HG03066 (cell line): ENCODE measurements around the gene SUOX.
A peak's percentile ranks its signal among the peaks of the same experiment; 100 is the strongest.
"Not testable (repeated sequence)": the region's sequence is repeated elsewhere in the genome, so short reads cannot be mapped to it uniquely, and the experiment has no call there.

Experiments used
- ATAC-seq: cut with Tn5 transposase; IDR thresholded peaks from one replicate; pipeline ENCODE4 v1.9.1; 2021; ENCODE audit warnings: low read depth; ENCODE audit not compliant: unreplicated experiment

SUOX gene

DNA sequence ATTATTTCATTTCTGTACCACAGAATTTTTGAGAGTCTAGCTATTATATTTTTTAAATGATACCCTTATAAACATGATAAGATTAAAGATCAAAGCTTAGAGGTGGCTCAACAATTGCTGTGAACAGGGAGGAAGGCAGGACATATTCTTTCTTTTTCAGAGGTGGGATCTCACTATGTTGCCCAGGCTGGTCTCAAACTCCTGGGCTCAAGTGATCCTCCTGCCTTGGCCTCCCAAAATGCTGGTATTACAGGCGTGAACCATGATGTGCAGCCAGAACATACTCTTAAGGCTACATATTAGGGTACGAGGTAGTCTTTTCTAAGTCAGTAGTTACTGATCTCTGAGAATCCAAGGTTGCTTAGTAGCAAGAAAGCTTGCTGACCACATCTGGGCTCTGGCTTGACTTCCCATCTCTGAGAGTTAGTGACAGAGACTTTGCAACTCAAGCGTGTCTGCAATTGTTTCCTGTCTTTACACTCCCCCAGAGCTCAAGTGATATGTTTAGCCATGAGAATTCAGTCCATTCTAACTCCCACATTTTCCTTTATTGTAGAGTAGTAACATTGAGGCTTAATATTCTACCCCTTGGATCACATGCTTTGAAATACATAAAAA is 14.6 kb upstream of the SUOX start:
- ATAC-seq = peak; percentile 97

DNA sequence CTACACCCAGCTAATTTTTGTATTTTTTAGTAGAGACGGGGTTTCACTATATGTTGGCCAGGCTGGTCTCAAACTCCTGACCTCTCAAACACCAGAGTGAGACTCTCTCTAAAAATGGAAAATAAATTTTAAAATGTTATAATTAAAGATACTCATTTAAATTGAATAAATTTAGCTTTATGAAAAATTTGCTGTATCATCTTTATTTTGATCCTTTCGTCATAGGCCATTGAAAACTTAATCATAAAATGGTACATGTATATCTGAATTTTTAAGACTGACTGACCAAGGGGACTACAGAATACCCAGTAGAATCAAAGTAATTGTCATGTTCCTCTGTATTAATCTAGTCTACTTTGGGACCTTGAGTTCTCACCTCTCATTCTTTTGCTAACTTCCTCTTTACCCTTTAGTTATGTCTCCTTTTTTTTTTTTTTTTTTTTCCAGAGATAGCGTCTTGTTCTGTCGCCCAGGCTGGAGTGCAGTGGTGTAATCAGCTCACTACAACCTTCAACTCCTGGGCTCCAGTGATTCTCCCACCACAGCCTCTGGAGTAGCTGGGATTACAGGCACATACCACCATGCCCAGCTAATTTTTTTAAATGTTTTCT is 13.7 kb upstream of the SUOX start:
- ATAC-seq = no peak

DNA sequence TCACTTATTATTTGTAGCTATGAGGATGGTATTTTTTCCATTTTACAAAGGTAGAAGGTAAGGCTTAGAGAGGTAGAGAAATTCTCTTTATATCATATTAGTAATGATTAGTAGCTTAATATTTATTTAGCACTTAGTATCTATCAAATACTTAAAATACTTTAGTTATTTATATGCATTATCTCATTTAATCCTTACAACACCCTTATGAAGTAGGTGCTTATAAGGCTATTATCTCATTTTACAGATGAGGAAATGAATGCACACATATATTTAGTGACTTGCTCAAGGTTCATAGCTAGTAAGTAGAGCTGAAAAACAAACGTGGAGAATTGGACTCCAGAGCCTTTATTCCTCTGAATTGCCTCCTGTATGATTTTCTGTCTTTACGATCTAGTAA is 12.2 kb upstream of the SUOX start:
- ATAC-seq = no peak

DNA sequence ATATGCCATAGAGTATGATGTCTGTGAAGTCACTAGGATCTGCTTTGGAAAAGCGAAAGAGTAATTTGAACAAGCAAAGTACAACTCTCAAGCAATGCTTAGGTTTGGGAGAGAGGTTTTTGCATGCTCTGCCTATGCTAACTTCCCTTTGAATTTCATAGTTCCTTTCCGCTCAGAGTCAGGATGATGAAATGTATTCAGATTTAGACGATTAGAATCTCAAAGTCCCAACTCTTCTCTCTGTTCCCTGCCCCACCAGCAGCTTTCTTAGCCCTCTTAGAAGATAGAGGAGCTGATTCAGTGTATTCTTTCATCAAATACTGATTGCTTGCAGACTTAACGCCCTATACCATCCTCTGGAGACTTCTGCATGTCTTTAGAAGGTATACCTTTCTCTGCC is 11.7 kb upstream of the SUOX start:
- ATAC-seq = no peak

DNA sequence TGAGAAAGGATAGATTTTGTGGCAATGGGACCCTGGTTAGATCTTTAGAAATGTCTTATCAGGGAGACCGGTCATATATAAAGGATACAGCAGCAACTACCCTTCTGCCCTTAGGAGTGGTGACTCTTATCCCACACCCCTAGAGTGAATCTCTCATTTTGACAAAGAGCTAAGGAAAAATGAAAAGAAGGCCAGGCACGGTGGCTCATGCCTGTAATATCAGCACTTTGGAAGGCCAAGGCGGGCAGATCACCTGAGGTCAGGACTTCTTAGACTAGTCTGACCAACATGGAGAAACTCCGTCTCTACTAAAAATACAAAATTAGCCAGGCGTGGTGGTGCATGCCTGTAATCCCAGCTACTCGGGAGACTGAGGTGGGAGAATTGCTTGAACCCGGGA is 11.1 kb upstream of the SUOX start:
- not testable (repeated sequence) for ATAC-seq

DNA sequence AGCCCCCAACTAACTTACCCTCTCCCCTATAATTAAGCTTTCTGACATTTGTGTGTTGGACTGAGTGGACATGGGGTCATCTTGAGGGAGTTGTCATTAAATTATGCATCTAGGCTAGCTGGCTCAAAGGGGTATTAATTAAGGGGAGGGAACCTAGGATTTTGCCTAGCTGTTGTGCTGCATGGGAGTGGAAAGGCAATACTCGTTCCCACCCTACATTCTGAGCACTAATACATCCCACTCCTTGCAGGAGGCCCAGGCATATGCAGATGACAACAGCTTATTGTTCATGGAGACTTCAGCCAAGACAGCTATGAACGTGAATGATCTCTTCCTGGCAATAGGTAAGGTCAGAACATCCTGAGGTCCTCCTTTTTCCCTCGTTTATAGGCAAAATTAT is 6.0 kb upstream of the SUOX start:
- ATAC-seq = no peak

DNA sequence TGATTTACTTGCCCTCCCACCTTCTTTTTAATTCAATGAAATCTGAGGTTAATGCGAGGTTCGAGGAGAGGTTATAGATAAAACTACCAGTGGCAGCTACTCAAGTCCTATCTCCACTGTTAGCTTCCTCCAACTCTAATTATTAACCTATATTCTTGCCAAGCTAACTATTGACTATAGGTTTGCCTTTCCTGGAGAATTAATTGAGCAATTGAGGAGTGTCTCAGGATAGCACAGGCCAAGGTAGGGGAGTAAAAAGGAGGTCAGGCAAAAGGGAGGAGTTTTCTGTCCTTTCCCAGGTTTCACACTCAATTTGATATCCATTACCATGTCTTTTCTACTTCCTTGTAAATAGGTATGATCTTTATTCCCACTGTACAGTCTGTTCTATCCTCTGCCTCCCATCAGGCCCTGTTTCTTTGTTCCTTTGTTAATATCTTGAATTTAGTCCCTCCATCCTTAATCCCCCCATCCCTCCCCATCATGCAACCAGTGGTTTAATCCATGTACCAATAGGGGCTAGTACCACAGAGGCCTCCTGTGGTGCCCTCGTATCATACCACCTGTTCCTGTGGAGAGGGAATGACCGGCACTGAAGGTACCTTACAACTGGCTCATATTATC is 3.7 kb upstream of the SUOX start:
- no peak for ATAC-seq

DNA sequence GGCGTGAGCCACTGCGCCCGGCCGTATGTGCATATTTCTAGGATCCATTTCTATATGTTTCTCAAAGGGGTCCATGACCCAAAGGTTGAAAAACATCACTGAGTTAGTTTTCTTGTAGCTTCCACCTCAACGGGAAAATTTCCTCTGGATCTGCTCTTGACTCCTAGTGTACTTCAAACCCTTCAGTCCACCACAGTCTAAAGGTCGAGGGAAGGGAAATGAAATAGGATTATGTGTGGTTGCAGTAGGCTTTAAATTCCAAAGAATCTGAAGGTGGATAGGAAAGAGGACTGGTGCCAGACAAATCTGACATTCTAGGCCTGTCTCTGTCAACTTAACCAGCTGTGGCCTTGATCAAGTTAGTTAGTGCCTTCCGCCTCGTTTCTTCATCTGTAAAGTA is 1.7 kb upstream of the SUOX start:
- no peak for ATAC-seq

DNA sequence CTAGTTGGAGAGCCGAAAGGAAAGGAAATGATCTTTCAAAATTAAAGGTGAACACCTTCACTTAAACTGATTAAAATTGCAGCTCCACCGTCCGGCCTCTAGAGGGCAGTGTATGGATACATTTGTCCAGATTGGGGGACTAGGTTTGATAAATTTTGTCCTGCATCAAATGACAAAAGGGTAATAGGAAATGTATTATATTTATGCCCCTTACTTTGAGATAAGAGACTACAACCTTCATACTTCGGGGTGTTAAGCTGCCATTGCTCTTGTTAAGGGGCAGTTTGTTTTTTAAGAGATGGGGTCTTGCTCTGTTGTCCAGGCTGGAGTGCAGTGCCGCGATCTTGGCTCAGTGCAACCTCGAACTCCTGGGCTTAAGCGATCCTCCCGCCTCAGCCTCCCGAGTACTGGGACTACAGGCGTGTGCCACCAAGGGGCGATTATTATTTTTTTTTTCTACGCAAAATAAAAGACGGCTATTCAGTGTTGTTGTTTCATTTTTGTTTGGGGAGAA is 818 bp upstream of the SUOX start:
- ATAC-seq = no peak

DNA sequence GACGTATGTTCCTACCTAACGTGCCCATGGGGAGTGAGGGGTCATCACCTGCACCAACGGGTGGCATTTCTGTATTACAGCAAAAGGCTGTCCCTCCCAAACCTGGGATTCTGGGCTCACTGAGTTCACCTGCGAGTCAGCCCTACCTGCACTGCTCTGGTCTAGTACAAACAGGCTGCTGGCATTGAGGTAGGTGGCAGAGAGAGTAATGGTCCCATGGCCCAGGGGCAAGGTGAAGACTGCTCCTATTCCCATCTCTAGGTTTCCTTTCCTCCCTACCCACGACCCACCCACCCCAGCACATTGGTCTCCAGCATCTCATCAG is 421 bp downstream of the SUOX start:
- ATAC-seq = no peak

DNA sequence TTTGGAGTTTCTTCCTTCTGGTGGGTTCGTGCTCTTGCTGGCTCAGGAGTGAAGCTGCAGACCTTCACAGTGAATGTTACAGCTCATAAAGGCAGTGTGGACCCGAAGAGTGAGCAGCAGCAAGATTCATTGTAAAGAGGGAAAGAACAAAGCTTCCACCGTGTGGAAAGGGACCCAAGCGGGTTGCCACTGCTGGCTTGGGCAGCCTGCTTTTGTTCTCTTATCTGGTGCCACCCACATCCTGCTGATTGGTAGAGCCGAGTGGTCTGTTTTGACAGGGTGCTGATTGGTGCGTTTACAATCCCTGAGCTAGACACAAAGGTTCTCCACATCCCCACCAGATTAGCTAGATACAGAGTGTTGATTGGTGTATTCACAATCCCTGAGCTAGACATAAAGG is 2.4 kb downstream of the SUOX start:
- not testable (repeated sequence) for ATAC-seq

DNA sequence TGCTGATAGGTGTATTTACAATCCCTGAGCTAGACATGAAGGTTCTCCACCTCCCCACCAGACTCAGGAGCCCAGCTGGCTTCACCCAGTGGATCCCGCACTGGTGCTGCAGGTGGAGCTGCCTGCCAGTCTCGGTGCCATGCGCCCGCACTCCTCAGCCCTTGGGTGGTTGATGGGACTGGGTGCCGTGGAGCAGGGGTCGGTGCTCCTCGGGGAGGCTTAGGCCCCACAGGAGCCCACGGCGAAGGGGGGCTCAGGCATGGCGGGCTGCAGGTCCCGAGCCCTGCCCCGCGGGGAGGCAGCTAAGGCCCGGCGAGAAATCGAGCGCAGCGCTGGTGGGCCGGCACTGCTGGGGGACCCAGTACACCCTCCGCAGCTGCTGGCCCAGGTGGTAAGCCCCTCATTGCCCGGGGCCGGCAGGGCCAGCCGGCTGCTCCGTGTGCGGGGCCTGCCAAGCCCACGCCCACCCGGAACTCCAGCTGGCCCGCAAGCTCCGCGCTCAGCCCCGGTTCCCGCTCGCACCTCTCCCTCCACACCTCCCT is 3.0 kb downstream of the SUOX start:
- ATAC-seq = not testable (repeated sequence)

DNA sequence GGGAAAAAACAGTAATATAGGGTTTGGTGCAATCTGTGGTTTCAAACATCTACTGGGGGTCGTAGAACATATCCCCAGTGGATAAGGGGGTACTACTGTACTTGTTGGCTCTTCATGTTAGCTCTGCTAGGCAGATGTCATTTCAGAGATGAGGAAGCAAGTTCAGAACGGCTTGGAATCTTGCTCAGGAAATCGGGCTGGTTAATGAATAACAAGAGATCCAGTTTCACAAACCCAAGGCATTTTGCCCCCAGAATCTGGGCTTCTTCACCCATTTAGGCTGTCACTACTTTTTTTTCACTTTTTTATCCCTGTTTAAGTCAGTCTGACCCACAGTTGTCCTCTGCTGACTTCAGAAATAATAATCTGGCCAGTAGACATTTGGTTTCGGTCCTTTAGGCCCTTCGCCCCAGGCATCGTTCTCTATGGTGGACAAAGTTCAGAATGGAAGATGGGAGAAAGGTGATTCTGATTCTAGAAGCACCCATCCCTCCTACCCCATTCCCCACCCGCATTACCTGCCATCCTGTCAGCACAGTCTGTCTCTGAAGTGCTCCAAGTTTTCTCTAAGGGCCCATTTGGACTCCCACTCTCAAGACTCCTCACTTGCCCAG is 4.5 kb downstream of the SUOX start:
- ATAC-seq = no peak

DNA sequence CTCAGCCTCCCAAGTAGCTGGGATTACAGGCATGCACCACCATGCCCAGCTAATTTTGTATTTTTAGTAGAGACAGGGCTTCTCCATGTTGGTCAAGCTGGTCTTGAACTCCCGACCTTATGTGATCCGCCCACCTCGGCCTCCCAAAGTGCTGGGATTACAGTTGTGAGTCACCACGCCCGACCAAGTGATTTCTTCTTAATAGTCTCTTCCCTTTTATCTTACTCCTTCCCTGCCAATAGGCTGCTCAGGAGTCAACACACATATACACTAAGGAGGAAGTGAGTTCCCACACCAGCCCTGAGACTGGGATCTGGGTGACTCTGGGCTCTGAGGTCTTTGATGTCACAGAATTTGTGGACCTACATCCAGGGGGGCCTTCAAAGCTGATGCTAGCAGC is 6.3 kb downstream of the SUOX start:
- ATAC-seq = not testable (repeated sequence)

DNA sequence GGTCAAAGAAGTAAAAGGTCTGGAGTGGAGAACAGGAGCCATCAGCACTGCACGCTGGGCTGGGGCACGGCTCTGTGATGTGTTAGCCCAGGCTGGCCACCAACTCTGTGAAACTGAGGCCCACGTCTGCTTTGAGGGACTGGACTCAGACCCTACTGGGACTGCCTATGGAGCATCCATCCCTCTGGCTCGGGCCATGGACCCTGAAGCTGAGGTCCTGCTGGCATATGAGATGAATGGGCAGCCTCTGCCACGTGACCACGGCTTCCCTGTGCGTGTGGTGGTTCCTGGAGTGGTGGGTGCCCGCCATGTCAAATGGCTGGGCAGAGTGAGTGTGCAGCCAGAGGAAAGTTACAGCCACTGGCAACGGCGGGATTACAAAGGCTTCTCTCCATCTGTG is 7.1 kb downstream of the SUOX start:
- no peak for ATAC-seq

DNA sequence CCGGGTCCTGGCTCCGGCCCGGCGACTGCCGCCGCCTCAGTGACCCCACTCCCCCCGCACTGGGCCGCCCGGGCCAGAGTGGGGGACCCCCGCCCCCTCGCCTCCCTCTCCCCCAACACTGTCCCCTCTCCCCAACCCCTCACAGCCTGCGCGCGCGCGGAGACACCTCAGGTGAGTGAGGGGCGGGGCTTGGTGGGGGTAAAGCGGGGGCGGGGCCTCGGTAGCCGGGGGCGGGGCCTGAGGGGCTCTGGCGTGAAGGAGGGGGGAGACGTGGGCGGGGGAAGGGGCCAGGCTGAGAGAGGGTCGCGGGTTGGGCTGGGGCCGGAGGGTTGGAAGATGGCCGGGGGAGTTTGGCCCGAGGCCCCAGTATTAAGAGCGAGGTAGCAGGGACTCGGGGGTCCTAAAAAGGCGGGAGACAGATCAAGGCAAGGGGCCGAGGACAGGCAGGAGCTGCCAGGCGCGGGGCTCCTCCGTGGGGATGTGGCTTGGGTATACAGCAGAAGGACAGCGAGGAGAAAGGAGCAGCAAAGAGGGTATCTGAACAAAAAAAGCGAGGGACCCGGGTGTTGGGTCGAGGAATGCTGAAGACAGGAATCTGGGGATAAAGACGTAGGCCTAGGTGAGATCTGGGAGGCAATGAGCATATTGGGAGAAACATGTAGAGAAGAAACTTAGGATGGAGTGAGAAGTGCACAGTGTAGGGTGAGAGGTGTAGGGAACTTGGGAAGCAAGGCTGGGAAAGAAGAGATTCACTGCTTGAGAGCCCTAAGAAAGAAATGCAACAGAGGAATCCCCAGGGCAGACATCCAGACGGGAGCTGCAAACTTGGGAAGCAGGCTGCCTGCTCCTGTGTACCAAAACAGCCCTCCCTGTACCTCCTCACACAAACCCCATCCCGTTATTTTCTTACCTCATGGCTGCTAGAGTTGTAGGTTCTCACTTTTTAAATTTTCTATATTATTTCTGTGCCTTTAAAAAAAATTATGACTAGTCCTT is 10.8 kb downstream of the SUOX start:
- no peak for ATAC-seq

DNA sequence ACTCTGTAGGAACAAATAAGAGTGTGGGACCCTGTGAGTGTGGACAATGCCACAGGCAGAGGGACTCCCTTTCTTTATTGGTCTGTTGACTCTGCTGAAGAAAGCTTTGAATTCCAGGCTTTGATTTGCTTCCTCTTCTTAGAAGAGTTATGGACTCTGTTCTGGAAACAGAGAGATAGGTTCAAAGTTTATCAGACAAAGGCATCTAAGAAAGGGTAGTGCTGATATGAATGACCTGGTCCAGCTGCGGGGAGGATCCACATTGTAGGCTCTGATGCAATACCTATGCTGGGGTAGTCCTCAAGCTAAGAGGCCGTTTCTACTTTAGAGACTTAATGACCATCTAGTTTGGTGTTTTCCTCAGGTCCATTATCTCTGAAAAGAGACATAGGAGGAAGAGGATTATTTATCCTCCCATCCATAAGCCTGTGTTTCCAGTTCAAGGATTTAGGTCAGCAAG is 13.1 kb downstream of the SUOX start:
- ATAC-seq = no peak

DNA sequence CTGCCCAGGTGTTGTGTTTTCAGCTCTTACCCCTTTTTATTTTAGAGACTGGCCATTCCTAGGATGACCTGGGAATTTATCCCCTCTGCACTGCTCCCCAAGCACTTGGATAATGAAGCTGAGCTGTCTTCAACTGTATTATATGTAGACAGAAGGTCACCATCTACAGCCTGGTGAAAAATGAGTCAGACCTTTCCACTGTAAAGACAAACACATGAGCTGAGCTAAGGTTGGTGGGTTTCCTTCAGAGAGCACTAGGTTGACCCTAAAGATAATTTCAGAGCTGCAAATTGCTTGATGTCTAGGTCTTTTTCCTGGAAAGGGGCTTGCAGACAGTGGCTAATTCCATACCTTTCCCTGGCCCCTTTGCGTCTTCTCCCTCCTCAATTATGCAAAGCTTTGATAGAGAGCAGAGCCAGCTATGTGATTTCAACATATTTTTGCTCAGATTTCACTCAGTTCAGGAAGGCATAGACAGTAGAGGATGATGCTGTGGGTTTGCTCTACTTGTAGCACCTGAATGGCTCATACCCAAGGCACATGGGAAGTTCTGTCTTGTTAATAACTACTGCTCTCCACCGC is 14.5 kb downstream of the SUOX start:
- ATAC-seq = no peak

DNA sequence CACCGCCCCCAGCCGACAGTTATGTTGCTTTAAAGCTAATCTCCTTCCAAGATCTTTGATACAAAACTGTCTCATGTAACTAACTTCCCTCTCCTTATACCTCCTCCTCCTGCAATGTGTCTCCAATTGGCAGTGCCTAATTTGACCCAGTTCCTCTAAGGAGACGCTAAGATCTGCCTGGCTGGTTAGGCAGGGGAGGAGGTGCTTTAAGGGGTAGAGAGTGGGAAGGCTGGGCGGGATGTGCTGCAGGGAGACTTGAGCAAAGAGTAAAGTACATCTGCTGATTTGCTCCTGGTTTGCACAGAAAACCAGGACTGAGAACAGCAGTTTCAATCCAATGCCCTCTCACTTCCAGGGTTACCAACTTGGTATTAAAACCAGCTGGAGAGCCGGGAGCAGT is 16.4 kb downstream of the SUOX start:
- no peak for ATAC-seq

DNA sequence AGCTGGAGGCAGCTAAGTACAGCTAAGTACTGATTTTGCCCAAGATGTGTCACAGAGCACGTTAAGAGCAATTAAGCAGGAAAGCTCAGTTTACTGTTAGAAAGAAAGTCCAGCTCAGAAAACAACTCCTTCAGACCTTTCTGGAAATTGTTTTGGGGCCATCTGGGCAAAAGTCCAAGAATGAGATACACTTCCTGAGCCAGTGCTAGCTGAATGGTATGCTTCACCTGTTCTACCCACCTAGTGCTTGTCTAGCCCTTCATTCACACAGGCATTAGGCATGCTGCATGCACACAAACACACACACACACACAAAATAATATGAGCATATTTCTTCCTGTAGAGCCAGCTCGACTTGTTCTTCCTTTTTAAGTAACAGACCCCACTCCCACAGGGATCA is 17.1 kb downstream of the SUOX start:
- no peak for ATAC-seq
